MCF 10A (cell line): ENCODE results near the gene CCDC12. TPM values are rescaled to one million over a fixed set of nuclear protein-coding genes. Genes with fewer than 3 reads are reported as not detected.
A peak's percentile ranks its signal among the peaks of the same experiment; 100 is the strongest.

ENCODE experiments used
- BruUV-seq: library from RNA; stranded (reverse); fragments of 400-500 nt; replicated peaks from 2 replicates; lab custom pipeline; 2021; lab: Mats Ljungman, UMichigan
- CTCF ChIA-PET: fragments of 300-600 bp; sonication (Branson Sonifier 250); formaldehyde crosslinking; extraction: SDS; loops from one replicate; lab custom pipeline; 2021; ENCODE audit warnings: antibody characterized with exemption, inconsistent platforms; lab: Yijun Ruan, JAX
- POLR2A ChIA-PET: fragments of 300-600, 350-650 bp; sonication (Branson Sonifier 250); formaldehyde crosslinking; extraction: SDS; loops from one replicate; lab custom pipeline; 2020; ENCODE audit warnings: antibody characterized with exemption, inconsistent platforms; lab: Yijun Ruan, JAX
- DNase-seq: peaks from one replicate; pipeline ENCODE4 v3.0.0-alpha.2; 2018; ENCODE audit not compliant: unreplicated experiment
- H3K27ac Mint-ChIP-seq: one replicate; pipeline ENCODE4 v1.8.0; 2022; ENCODE audit warnings: mild to moderate bottlenecking, low read depth, mixed read lengths; ENCODE audit not compliant: unreplicated experiment
- H3K27me3 Mint-ChIP-seq: one replicate; pipeline ENCODE4 v1.8.0; 2022; ENCODE audit warnings: mixed read lengths; ENCODE audit not compliant: insufficient read depth, unreplicated experiment
- H3K36me3 Mint-ChIP-seq: one replicate; pipeline ENCODE4 v1.8.0; 2022; ENCODE audit warnings: mild to moderate bottlenecking, moderate library complexity, mixed read lengths; ENCODE audit not compliant: insufficient read depth, unreplicated experiment
- H3K4me1 Mint-ChIP-seq: one replicate; pipeline ENCODE4 v1.8.0; 2022; ENCODE audit warnings: mixed read lengths; ENCODE audit not compliant: insufficient read depth, unreplicated experiment
- H3K4me3 Mint-ChIP-seq: one replicate; pipeline ENCODE4 v1.8.0; 2022; ENCODE audit warnings: mild to moderate bottlenecking, moderate library complexity, mixed read lengths; ENCODE audit not compliant: unreplicated experiment
- H3K9me3 Mint-ChIP-seq: one replicate; pipeline ENCODE4 v1.8.0; 2022; ENCODE audit warnings: mixed read lengths; ENCODE audit not compliant: unreplicated experiment
- intact Hi-C: fragments of 100-400 bp; cut with micrococcal nuclease; formaldehyde crosslinking; loops from 2 replicates; pipeline ENCODE4 v1.14.1; 2022
- total RNA-seq: library from RNA; stranded (reverse); gene quantifications from 2 replicates; pipeline ENCODE4 v1.2.3, GENCODE V29; 2022
- TF ChIP-seq, protein P1 (sequence below): fragments of 200-600 bp; IDR thresholded peaks from one replicate; pipeline ENCODE4 v1.8.0; 2022; ENCODE audit warnings: antibody characterized with exemption, mild to moderate bottlenecking; ENCODE audit not compliant: unreplicated experiment

Gene CCDC12
- total RNA-seq, 1 experiment from 2014 or later = 45.9 TPM

DNA sequence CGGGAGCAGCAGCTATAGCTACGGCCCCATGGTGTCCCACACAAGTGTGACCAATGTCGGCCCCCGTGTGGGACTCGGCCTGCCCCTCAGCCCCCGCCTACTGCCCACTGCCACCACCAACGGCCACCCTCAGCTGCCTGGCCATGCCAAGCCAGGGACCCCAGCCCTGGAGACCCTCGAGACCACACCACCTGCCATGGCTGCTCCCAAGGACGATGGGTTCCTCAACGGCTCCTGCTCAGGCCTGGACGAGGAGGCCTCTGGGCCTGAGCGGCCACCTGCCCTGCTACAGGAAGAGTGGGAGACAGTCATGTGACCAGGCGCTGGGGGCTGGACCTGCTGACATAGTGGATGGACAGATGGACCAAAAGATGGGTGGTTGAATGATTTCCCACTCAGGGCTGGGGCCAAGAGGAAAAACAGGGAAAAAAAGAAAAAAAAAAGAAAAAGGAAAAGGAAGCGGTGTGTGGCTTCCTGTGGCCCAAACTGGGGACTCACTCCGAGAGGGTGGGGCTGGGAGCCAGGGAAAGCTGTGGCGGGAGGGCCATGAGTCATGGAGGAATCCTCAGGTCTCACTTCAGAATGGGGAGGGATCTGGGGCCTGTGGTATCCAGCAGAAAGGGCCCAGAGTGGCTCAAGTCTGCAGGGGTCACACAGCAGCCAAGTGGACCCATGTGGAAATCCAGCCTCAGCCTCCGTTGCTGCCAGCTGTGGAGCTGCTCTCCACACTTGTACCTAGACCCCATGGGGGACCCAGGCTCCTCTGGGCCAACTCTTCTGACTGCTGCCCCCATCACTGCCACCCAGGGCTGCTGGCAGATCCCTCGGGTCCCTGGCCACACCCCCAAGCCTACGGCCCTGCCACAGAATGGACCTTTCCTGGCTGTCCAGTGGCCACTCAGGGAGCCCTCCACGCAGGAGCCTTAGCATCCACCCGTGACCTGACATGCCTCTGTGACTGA is 72.9 kb downstream of the CCDC12 start:
- TF ChIP-seq, protein P1, sequence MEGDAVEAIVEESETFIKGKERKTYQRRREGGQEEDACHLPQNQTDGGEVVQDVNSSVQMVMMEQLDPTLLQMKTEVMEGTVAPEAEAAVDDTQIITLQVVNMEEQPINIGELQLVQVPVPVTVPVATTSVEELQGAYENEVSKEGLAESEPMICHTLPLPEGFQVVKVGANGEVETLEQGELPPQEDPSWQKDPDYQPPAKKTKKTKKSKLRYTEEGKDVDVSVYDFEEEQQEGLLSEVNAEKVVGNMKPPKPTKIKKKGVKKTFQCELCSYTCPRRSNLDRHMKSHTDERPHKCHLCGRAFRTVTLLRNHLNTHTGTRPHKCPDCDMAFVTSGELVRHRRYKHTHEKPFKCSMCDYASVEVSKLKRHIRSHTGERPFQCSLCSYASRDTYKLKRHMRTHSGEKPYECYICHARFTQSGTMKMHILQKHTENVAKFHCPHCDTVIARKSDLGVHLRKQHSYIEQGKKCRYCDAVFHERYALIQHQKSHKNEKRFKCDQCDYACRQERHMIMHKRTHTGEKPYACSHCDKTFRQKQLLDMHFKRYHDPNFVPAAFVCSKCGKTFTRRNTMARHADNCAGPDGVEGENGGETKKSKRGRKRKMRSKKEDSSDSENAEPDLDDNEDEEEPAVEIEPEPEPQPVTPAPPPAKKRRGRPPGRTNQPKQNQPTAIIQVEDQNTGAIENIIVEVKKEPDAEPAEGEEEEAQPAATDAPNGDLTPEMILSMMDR = no peak
- ChIA-PET CTCF (interaction anchor here (1.0 kb wide), 1 partner anchor 12 kb away, joined by 3 read pairs; no protein-coding TSS in a partner anchor), POLR2A (no interaction called here)
- no TSS peak for BruUV-seq
- DNase-seq = peak; percentile 68
- H3K36me3 Mint-ChIP-seq = no peaks in the 10 kb centered on the region
- H3K9me3 Mint-ChIP-seq = no peaks in the 10 kb centered on the region
- H3K4me1 Mint-ChIP-seq = no peaks in the 10 kb centered on the region
- H3K27me3 Mint-ChIP-seq = no peaks in the 10 kb centered on the region
- H3K4me3 Mint-ChIP-seq = no peak overlapping the region
- H3K27ac Mint-ChIP-seq = no peak overlapping the region
- intact Hi-C loops = no loop called here

DNA sequence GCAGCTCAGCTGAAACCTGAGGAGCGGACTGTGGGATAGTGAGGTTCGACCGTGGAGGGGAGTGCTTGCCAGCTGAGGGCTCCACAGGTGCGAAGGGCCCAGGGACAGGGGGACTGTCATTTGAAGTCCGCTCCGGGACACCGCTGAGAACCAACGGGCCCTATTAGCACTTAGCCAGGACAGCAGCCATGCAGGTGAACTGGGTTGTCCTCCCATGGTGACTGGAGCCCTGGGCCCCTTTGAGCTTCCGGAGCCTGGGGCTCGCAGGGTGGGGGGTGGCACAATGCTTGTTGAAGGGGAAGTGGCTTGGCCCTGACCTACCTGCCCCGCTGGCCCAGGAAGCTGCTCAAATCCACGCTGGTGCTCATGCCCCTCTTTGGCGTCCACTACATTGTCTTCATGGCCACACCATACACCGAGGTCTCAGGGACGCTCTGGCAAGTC is 74.3 kb downstream of the CCDC12 start:
- Mint-ChIP-seq H3K9me3 (no peaks in the 10 kb centered on the region), H3K36me3 (no peaks in the 10 kb centered on the region), H3K27me3 (no peaks in the 10 kb centered on the region), H3K4me3 (no peak overlapping the region), H3K4me1 (no peaks in the 10 kb centered on the region), H3K27ac (no peak overlapping the region)
- ChIA-PET POLR2A (no interaction called here), CTCF (interaction anchor here (0.6 to 1.0 kb wide), 3 partner anchors 9 to 196 kb away, joined by 3 read pairs; no protein-coding TSS in a partner anchor)
- BruUV-seq = no TSS peak
- no peak for DNase-seq
- intact Hi-C loops = no loop called here
- TF ChIP-seq, protein P1 = no peak

DNA sequence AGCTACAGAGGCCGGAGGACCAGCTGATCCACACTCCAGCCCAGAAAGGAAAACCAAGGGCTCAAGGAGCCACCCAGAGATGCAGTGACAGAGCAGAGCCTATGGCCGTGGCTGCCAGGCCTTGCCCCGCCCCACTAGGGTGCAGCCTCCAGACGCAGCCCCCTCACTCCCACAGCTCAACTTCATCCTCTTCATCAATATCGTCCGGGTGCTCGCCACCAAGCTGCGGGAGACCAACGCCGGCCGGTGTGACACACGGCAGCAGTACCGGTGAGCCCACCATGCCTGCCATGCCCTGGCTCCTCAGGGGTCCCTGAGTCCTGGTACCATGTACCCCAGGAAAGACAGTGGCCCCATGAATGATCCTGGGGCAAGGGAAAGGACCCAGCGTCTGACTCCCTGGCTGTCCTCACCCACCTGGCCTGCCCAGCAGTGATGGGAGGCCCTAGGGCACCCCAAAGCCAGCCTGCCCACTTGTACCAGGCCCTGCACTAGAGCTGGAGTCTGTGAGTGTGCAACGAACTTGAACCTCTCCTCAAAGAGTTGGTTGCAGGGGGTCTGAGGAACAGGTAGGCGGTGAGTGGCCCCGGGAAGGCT is 74.9 kb downstream of the CCDC12 start:
- H3K4me1 Mint-ChIP-seq = no peaks in the 10 kb centered on the region
- no TSS peak for BruUV-seq
- TF ChIP-seq, protein P1 = no peak
- POLR2A ChIA-PET = interaction anchor here (1.0 kb wide), 1 partner anchor 73 kb away, joined by 3 read pairs; no protein-coding TSS in a partner anchor
- no peaks in the 10 kb centered on the region for H3K9me3 Mint-ChIP-seq
- H3K36me3 Mint-ChIP-seq = no peaks in the 10 kb centered on the region
- intact Hi-C loops = no loop called here
- no peak overlapping the region for H3K27ac Mint-ChIP-seq
- H3K4me3 Mint-ChIP-seq = no peak overlapping the region
- CTCF ChIA-PET = interaction anchor here (0.8 to 3.2 kb wide), 5 partner anchors 7 to 196 kb away, joined by 3 to 19 read pairs (median 9); no protein-coding TSS in a partner anchor
- H3K27me3 Mint-ChIP-seq = no peaks in the 10 kb centered on the region
- DNase-seq = no peak

DNA sequence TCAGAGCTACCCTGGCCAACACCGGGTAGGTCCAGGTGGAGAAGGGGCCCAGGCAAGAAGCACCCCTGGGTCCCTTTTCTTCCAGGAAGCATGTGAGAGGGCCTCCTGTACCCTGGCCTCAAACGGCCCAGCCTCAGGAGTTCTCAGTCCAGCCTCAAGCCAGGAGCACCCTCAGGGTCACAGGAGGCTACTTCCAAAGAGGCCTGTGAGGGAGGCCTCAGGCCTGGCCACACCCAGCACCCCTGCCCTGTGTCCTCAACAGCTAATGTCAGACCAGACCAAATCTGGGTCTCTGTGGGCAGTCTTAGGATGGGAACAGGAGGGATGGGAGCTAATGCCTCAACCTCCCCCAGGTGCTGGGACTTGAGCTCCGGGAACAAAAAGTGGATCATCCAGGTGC is 75.5 kb downstream of the CCDC12 start:
- H3K36me3 Mint-ChIP-seq = no peaks in the 10 kb centered on the region
- H3K4me1 Mint-ChIP-seq = no peaks in the 10 kb centered on the region
- no peaks in the 10 kb centered on the region for H3K9me3 Mint-ChIP-seq
- TF ChIP-seq, protein P1 = no peak
- intact Hi-C loops = no loop called here
- no peak for DNase-seq
- H3K27me3 Mint-ChIP-seq = no peaks in the 10 kb centered on the region
- ChIA-PET CTCF (interaction anchor here (0.8 to 3.2 kb wide), 5 partner anchors 8 to 195 kb away, joined by 4 to 19 read pairs (median 9); no protein-coding TSS in a partner anchor), POLR2A (interaction anchor here (1.0 kb wide), 1 partner anchor 73 kb away, joined by 3 read pairs; no protein-coding TSS in a partner anchor)
- no TSS peak for BruUV-seq
- no peak overlapping the region for H3K4me3 Mint-ChIP-seq
- H3K27ac Mint-ChIP-seq = no peak overlapping the region
